Measurements from ENCODE around the gene PALS2.

- TF ChIP-seq POLR2A (IDR thresholded peaks at IDR 0.05) = no peak
- no peak for TF ChIP-seq CTCF (IDR thresholded peaks at IDR 0.05)
Measured at GRCh38 chr7:24582166-24582565, 8.9 kb downstream of the PALS2 start.

All from prostate gland (tissue), 2 donors.